Esophagus mucosa (tissue), 1 donor: ENCODE measurements around the gene SLC35E2B. TPM values are rescaled to one million over a fixed set of nuclear protein-coding genes. Genes with fewer than 3 reads are reported as not detected.
A peak's percentile ranks its signal among the peaks of the same experiment; 100 is the strongest.
"Not testable (repeated sequence)": the region's sequence is repeated elsewhere in the genome, so short reads cannot be mapped to it uniquely, and the experiment has no call there.

Source experiments
- ATAC-seq: fragments of 200-7000 bp; cut with Tn5 transposase; one replicate; pipeline ENCODE4 v1.9.1; 2020
- total RNA-seq: library from RNA; stranded (reverse); gene quantifications from one replicate; pipeline ENCODE4 v1.2.4, GENCODE V29; 2023
- donor health status: DM: yes; HTN: yes; CAD: no.

Gene SLC35E2B
- total RNA-seq, 1 donor from 2014 or later: 17.4 TPM

DNA sequence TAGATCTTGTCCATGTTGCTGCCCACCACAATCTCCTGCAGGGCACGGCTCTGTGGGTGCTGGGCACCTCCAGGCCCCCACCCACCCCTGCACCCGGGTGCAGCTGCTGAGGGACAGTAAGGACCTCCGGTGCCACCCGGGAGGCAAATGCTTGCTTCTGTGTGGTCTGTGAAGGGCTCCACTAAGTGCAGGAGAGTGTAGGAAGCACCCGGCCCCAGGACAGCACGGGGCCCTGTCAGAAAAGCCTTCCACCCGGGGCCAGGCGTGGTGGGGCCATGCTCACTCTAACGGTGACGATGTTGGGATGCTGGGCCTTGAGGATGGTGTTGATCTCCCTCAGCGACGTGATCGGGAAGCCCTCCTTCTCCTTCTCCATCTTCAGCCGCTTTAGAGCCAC lies 55.1 kb downstream of the SLC35E2B start:
- not testable (repeated sequence) for ATAC-seq

DNA sequence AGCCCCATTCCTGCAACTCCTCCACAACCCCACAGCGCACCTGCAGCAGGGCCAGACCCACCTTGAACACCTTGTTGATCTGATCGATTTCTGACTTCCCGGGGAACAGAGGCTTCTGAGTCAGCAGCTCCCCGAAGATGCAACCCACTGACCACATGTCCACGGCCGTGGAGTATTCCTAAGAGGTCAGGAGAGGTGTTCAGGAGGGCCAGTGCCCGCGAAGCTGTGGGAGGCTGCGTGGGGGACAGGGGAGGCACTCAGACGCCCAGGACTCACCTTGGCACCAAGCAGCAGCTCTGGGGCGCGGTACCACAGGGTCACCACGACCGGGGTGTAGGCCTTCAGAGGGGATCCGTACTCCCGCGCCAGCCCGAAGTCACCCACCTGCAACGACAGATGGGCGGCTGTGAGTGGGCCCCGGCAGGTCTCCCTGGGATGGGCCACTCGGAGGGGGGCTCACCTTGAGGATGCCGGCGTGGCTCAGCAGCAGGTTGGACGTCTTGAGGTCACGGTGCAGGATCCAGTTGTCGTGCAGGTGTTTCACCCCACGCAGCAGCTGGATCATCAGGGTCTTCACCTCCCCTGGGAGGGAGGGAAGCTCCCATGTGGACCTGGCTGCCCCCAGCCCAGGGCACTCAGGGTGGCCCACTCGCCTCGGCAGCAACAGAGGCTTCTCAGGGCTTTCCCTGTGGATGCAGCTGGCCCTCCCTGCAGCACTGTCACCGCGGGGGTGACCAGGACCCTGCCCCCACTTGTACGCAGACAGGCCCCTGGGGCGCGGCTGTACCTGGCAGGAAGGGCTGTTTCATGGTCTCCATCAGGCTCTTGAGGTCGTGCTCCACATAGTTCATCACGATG lies 55.7 kb downstream of the SLC35E2B start:
- ATAC-seq: not testable (repeated sequence)

GRCh38 chr1:1634613-1635012 lies 58.0 kb downstream of the SLC35E2B start:
- not testable (repeated sequence) for ATAC-seq

GRCh38 chr1:1633409-1633808 lies 59.2 kb downstream of the SLC35E2B start:
- not testable (repeated sequence) for ATAC-seq

DNA sequence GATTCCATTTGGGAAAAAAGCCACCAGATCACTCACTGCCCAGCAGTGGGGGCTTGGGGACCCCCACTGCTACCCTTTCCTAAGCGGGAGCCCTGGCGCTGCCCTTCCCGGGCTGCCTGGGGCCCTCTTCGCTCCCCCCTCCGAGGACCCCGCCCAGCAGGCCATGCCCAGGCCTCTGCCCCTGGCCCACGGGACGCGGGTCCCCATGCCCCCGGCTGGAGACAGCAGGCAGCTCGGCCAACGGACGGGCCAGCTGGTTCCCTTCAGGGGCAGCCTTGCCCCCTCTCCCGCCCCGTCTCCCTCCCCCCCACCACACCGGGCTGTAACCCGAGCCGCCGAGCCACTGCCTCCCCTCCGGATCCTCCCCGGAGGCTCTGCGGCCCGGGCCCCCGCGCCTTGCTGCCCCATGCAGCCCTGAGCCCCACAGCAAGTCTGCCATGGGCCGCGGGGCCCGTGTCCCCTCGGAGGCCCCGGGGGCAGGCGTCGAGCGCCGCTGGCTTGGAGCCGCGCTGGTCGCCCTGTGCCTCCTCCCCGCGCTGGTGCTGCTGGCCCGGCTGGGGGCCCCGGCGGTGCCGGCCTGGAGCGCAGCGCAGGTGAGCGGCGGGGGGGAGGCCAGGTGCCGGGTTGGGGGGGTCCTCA lies 60.7 kb downstream of the SLC35E2B start, which contains the start of gene MMP23B:
Gene MMP23B, plus strand, starts transcription at position 392 of the 639 bp plus-strand sequence. Its CDS starts 46 bp downstream, at position 438.
- ATAC-seq: no peak

DNA sequence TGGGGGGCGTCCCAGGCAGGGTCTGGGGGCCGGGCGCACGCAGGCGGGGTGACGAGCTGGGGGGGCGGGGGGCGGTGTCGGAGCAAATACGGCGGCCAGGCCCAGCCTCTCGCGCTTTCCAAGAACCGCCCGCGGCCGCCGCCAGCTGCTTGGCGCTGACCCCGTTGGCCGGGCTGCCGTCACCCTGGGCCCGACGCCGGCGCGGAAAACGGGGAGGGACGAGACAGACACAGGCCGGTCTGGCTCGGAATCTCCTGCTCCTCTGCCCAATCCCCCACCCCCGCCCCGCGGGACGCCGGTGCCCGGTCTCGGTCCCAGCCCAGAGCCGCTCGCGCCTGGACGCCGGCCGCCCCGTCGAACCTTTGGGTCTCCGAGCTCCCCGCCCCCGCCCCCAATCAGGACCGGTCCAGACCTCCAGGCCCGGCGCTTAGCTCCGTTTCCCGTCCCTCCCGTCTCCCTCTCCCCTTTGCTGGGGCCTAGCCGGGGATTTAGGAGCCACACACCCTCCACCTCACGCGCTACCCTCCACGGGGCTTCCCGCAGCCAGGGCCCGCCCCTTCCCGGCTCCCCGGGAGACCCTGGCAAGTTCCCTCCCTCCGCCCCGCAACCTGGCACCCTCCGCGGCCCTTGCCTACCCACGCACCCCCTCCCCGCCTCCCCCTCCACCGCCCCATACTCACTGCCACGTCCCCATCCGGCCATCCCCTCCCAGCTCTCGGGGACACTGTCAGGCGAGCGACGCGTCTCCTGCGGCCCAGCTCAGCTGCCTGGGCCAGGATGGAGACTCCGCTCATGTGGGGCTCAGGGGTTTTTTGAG lies 61.4 kb downstream of the SLC35E2B start:
- no peak for ATAC-seq

DNA sequence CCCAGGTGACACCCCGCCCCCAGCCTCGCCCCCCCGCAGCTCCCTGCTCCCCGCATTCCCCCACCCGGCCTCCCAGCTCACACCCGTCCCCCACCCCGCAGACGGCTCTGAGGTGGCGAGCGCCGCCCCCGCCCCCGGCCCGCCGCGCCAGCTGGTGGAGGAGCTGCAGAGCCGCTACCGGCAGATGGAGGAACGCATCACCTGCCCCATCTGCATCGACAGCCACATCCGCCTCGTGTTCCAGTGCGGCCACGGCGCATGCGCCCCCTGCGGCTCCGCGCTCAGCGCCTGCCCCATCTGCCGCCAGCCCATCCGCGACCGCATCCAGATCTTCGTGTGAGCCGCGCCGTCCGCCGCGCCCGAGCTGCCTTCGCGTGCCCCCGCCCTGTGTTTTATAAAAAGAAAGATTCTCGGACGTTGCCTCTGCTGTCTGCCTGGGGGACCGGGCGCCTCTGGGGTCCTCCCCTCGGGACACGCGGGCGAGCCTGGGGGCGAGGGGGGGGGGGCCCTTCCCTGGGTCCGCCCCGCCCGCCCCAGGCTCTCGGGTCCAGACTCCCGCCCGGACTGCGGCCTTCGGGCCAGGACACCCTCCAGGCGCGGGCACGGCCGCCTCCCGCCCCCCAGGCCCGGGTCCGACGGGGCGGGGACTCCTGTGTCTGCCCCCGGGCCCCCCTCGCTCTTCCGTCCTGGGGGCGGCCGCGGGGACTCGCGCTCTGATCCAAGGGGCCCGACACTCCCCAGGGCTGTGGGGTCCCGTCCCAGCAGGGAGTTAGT lies 62.2 kb downstream of the SLC35E2B start:
- ATAC-seq: no peak

DNA sequence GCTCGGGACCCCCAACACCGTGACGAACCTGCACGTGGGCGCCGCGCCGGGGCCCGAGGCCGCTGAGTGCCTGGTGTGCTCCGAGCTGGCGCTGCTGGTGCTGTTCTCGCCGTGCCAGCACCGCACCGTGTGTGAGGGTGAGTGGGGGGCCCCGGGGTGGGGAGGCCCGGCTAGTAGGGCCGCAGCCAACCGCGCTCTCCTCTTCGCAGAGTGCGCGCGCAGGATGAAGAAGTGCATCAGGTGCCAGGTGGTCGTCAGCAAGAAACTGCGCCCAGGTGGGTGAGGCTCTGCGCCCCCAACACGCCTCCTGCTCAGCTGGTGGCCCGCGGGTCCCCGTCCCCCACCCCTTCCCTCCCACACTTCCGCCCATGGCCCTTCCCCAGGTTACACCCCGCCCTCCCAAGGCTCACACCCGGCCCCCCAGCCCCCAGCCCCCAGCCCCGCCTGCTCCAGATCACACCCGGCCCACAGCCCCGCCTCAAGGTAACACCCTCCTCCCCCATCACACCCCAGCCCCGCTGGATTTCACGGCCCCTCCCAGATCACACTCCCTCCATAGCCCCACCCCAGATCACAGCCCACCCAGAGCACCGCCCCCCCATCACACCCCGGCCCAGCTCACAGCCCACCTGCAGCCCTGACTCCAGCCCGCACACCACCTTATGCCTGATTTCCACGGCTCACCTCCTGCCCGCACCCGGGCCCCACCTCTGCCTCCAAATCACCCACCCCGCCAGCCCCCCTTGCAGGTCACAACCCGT lies 63.0 kb downstream of the SLC35E2B start:
- no peak for ATAC-seq

DNA sequence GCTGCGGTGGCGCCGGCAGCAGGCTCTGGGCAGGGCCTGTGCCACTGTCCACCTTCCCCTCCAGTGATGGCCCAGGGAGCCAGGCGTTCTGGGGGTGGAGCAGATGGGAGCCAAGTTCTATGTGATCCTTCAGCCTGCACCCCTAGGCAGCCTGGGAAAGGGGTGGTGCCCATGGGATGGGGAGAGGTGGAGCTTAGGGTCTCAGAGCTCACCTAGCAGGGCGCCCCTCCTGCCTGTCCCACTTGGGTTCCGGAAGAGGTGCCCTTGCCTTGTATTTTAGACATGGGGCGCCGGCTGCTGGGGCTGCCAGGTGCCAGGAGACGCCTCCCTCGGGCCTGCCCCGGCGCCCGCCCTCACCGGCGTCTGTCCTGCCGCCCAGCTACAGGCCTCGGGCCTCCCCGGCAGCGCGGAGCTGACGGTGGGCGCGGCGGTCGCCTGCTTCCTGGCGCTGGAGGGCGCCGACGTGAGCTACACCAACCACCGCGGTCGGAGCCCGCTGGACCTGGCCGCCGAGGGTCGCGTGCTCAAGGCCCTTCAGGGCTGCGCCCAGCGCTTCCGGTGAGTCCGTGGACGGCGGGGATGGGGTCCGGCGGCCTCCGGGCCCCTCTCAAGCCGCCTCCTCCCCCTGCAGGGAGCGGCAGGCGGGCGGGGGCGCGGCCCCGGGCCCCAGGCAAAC lies 63.7 kb downstream of the SLC35E2B start:
- ATAC-seq: peak; percentile 52

DNA sequence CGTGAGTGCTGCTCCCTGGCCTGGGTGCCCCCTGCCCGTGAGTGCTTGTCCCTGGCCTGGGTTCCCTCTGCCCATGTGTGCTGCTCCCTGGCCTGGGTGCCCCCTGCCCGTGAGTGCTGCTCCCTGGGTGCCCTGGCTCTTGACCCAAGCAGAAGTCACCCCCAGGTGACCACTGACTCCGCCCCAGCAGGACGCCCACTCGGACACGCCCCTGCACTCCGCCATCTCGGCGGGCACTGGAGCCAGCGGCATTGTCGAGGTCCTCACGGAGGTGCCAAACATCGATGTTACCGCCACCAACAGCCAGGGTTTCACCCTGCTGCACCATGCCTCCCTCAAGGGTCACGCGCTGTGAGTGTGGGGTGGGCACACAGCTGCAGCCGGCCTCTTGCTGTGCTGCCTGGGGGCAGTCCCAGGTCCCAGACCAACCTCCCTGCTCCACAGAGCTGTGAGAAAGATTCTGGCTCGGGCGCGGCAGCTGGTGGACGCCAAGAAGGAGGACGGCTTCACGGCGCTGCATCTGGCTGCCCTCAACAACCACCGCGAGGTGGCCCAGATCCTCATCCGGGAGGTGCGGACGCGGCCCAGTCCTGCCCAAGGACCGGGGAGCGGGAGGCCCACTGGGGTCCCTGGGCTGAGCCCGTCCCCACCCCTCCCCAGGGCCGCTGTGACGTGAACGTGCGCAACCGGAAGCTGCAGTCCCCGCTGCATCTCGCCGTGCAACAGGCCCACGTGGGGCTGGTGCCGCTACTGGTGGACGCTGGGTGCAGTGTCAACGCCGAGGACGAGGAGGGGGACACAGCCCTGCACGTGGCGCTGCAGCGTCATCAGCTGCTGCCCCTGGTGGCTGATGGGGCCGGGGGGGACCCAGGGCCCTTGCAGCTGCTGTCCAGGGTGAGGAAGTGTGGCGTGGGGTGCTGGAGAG lies 64.5 kb downstream of the SLC35E2B start:
- ATAC-seq: peak; percentile 5

GRCh38 chr1:1627261-1627828 lies 65.2 kb downstream of the SLC35E2B start:
- ATAC-seq: peak; percentile 81

DNA sequence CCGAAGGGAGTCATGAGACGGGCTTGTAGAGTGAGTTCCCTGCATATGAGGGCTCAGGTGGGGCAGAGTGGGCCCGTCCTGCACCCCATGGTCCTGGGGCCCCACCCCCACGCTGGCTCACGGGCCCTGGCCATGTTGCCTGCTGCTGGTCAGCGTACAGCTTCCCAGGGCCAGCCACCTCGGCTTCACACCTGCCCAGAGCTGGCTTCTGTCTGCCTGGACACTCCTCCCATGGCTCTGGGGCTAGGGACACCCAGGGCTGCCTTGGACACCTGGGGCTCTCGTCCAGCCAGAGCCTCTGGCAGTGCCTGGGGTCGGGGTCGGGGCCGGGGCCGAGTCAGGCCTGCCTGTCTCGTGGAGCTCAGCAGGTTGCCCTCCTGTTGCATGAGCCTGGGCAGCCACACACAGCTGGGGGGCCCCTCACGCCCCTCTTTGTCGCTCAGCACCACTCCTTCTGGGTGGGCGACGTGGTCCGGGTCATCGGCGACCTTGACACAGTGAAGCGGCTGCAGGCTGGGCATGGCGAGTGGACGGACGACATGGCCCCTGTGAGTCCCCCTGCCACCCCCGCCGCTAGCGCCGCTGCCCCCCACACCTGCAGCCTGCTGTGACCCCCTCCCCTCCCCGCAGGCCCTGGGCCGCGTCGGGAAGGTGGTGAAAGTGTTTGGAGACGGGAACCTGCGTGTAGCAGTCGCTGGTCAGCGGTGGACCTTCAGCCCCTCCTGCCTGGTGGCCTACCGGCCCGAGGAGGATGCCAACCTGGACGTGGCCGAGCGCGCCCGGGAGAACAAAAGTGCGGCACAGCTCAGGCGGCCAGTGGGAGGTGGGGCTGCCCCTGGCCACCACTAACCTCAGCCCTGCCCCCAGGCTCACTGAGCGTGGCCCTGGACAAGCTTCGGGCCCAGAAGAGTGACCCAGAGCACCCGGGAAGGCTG lies 66.1 kb downstream of the SLC35E2B start:
- ATAC-seq: no peak

- no peak for ATAC-seq
Measured at GRCh38 chr1:1625824-1626206, 66.8 kb downstream of the SLC35E2B start.

DNA sequence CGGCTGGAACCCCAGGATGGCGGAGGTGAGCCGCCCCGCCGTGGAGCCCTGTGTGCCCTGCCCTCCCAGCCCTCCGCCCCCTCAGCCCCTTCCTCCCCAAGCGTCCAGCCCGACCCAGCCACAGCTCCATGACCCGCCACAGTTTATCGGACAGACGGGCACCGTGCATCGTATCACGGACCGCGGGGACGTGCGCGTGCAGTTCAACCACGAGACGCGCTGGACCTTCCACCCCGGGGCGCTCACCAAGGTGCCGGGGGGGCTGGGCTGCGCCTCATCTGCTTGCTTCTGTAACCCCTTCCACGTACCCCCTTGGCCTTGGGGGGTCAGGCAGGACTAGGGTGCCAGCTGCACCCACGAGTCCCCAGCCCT lies 67.2 kb downstream of the SLC35E2B start:
- ATAC-seq: no peak

DNA sequence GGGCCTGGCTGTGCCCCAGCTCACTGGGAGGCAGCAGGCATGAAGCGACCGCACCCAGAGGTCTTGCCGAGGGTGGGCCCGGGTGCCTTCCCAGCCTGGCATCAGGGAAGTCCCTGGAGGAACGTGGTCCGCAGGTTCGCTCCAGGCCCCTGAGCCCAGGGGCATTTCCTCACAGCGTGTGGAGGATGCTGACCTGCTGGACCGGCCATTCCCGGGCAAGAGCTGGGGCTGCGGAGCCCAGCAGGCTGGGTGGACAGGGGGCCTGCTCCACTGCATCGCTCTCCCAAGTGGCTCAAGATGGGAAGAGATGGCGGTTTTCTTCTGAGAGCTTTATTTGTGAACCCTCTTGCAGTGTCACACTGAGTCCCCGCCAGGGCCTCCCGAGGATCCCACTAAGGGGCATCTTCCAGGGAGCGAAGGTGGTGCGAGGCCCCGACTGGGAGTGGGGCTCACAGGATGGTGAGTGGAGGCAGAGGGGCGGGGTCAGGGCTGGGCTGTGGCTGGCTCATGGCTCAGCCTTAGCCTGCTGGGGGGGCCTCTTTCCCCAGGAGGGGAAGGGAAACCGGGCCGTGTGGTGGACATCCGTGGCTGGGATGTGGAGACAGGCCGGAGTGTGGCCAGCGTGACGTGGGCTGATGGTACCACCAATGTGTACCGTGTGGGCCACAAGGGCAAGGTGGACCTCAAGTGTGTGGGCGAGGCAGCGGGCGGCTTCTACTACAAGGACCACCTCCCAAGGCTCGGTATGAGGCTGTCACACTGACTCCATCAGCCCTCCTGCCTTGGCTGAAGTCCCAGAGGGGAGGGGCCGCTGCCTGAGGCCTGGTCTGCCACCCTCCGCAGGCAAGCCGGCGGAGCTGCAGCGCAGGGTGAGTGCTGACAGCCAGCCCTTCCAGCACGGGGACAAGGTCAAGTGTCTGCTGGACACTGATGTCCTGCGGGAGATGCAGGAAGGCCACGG lies 67.9 kb downstream of the SLC35E2B start:
- no peak for ATAC-seq

DNA sequence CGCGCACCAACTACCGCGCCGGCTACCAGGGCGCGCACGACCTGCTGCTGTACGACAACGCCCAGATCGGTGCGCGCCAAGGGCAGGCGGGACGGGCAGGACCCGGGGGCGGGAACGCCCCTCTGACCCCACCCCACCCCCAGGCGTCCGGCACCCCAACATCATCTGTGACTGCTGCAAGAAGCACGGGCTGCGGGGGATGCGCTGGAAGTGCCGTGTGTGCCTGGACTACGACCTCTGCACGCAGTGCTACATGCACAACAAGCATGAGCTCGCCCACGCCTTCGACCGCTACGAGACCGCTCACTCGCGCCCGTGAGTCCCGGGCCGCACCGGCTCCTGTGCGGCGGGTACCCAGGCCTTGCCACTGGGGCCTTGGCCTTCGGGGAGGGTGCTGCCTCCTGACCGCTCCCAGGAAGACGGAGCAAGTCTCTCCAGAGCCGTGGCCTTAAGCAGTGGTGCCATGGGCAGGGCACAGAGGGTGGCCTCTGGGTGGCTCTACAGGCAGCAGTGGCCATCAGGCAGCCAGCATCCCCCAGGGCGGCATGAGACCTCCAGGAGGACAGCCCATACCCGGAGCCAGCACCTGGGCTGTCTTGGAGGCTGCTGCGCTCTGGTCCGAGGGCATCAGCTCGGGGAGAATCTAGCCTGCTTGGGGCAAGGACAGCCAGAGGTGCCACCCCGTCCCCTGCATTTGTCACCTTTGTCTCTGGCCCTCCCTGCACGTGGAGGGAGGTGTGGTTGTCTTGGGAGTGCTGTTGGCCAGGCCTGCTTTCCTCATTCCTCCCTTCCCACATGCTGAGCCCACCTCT lies 68.8 kb downstream of the SLC35E2B start:
- no peak for ATAC-seq
